ENCODE data around the gene MRPL28.

GRCh38 chr16:410516-411178 lies 40.3 kb upstream of the MRPL28 start:
- TF ChIP-seq POLR2A (IDR thresholded peaks at IDR 0.05) (no peak), CTCF (IDR thresholded peaks at IDR 0.05) (no peak)

All from Peyer's patch (tissue), 4 donors.